ENCODE data around the gene GPR63. TPM values are rescaled to one million over a fixed set of nuclear protein-coding genes. Genes with fewer than 3 reads are reported as not detected.

The GPR63 gene
- total RNA-seq, 2 donors from 2014 or later: 0.96 to 3.4 TPM

DNA sequence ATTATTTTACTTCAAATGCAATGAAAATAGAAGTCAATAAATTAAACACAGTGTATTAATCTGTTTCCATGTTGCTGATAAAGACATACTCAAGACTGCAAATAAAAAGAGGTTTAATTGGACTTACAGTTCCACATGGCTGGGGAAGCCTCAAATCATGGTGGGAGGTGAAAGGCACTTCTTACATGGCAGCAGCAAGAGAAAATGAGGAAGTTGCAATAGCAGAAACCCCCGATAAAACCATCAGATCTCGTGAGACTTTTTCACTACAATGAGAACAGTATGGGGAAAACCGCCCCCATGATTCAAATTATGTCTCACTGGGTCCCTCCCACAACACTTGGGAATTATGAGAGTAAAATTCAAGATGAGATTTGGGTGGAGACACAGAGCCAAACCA, 82.2 kb downstream of the GPR63 start:
- Histone ChIP-seq H3K4me1 (replicated peaks) (no peaks in the 10 kb centered on the region), H3K4me3 (no peak overlapping the region), H3K27ac (no peak overlapping the region), H3K9me3 (no peaks in the 10 kb centered on the region), H3K27me3 (replicated peaks; ENCODE audit: insufficient read depth) (no peaks in the 10 kb centered on the region), H3K36me3 (no peaks in the 10 kb centered on the region)
- 87% methylated on average over 3 of the region's 3 CpGs for WGBS
- intact Hi-C loops (cut with DNase I): no loop called here
- no peak for DNase-seq (ENCODE audit: low spot score)
- TF ChIP-seq POLR2AphosphoS5 (IDR thresholded peaks at IDR 0.05): no peak
- TF ChIP-seq, protein P1, sequence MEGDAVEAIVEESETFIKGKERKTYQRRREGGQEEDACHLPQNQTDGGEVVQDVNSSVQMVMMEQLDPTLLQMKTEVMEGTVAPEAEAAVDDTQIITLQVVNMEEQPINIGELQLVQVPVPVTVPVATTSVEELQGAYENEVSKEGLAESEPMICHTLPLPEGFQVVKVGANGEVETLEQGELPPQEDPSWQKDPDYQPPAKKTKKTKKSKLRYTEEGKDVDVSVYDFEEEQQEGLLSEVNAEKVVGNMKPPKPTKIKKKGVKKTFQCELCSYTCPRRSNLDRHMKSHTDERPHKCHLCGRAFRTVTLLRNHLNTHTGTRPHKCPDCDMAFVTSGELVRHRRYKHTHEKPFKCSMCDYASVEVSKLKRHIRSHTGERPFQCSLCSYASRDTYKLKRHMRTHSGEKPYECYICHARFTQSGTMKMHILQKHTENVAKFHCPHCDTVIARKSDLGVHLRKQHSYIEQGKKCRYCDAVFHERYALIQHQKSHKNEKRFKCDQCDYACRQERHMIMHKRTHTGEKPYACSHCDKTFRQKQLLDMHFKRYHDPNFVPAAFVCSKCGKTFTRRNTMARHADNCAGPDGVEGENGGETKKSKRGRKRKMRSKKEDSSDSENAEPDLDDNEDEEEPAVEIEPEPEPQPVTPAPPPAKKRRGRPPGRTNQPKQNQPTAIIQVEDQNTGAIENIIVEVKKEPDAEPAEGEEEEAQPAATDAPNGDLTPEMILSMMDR (IDR thresholded peaks at IDR 0.05): no peak

DNA sequence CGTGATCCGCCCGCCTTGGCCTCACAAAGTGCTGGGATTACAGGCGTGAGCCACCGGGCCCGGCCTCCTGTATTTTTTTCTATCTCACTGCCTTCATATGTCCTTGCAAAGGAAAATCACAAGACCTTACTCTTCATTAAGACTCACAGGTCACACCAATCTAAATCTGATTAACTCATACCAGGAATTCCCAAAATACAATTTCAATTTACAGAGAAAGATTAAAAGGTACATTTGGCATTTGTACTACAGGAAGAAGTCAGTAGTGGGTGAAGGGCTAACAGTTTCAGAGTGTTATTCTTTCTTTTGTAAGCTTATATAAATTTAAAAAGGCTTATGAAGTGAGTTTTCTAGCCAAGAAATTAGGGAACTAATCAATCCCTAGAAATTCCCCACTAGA, 87.4 kb downstream of the GPR63 start:
- H3K9me3 ChIP-seq: no peaks in the 10 kb centered on the region
- H3K4me3 ChIP-seq: no peak overlapping the region
- TF ChIP-seq, protein P1 (IDR thresholded peaks at IDR 0.05): no peak
- no peak for TF ChIP-seq POLR2A (IDR thresholded peaks at IDR 0.05)
- no peak for TF ChIP-seq POLR2AphosphoS5 (IDR thresholded peaks at IDR 0.05)
- H3K27me3 ChIP-seq (replicated peaks; ENCODE audit: insufficient read depth): no peaks in the 10 kb centered on the region
- H3K36me3 ChIP-seq: no peaks in the 10 kb centered on the region
- intact Hi-C loops (cut with DNase I): no loop called here
- WGBS: 98% methylated on average over 6 of the region's 6 CpGs
- DNase-seq (ENCODE audit: low spot score): no peak
- H3K4me1 ChIP-seq (replicated peaks): no peaks in the 10 kb centered on the region
- H3K27ac ChIP-seq: no peak overlapping the region

Other genes starting within 250 kb of the GPR63 start
- gene NDUFAF4, start 60.4 kb upstream of the GPR63 start, total RNA-seq: 10 to 100 TPM; 15.6 to 29.9 TPM
- gene KLHL32, start 87.3 kb upstream of the GPR63 start, total RNA-seq: 1 to 10 TPM in 1 of 2 donors, under 1 TPM in 1; 0.41 to 6.8 TPM